ENCODE data around the gene CDH23.

Gene CDH23

DNA sequence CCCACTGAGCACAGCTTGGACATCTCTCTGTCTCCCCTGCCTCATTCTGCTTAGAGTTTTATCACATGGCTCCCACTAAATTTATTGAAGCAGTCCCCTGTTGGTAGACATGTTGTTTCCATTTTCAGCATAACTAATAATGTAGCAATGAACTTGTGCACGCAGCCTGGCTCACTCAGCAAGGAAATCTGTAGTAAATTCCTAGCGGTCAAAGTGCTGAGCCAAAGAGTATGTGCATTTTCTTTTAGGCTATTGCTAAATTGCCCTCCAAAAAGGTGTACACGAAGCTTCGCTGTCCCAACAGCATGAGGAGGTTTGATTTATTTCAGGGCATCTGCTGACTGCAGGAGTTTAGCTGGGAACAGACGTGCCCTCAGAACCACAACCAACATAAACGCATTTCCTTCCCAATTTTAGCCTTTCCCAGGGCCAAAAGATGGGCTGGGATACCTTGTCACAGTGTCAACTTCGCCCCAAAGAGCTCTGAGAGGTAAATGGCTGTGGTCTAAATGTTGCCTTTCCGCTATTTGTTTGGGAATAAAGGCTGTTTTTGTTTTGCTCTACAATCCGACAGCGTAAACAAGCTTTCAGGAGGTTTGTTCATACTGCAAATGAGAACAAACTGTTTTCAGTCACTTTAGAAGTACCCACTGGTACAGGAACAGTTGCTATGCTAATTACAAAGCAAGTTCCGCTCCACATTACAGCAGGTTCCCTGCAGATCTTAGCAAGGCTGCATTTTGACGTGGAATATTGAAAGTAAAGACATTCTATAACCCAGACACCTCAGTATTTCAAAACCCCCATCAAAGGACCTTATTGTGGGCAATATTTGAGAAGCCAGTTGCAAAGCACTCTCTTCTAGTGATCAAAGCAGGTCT, 359.8 kb downstream of the CDH23 start:
- Histone ChIP-seq H3K4me3 (ENCODE audit: low read depth, low read length) (no peak overlapping the region), H2AFZ (no peak overlapping the region), H3K27ac (peak overlapping the region; percentile 19), H3K9ac (no peak overlapping the region), H3K79me2 (peaks cover 2% of the 10 kb centered on the region), H3K4me1 (no peaks in the 10 kb centered on the region), H3K27me3 (ENCODE audit: control insufficient read depth, insufficient read depth, low read length) (no peaks in the 10 kb centered on the region), H3K9me3 (ENCODE audit: control insufficient read depth, low read length) (no peaks in the 10 kb centered on the region), H3K36me3 (ENCODE audit: control insufficient read depth, insufficient read depth, low read length) (no peaks in the 10 kb centered on the region), H3K4me2 (ENCODE audit: low read length) (no peak overlapping the region)
- no peak for TF ChIP-seq CTCF (IDR thresholded peaks at IDR 0.05)

DNA sequence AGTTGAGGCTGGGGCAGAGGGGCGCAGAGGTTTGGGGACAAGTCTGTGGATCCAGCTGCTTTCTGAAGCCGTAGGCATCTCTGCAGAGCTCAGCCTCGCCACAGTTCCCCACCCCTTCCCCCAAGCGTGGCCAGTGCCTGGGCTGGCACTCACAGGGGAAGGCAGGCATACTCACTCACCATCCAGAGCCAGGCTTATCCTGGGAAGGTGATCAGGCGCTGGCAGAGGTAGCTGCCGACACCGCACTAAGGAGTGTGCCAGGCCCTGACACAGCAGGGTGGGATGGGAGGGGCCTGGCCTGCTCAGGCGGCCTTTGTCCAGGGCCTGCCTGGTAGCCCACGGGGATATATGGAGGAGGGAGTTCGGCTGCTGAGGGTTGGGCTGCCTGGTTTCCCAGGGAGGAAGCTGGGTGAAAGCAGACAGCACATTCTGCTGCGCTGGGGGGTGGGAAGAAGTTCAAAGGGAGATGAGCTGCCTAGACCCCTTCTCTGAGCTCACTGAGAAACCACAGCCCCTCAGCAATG, 360.7 kb downstream of the CDH23 start:
- Histone ChIP-seq H3K4me1 (no peaks in the 10 kb centered on the region), H3K27ac (no peak overlapping the region), H3K9ac (no peak overlapping the region), H3K4me3 (ENCODE audit: low read depth, low read length) (no peak overlapping the region), H3K9me3 (ENCODE audit: control insufficient read depth, low read length) (no peaks in the 10 kb centered on the region), H3K4me2 (ENCODE audit: low read length) (no peak overlapping the region), H3K27me3 (ENCODE audit: control insufficient read depth, insufficient read depth, low read length) (no peaks in the 10 kb centered on the region), H3K79me2 (peaks cover 2% of the 10 kb centered on the region), H2AFZ (no peak overlapping the region), H3K36me3 (ENCODE audit: control insufficient read depth, insufficient read depth, low read length) (no peaks in the 10 kb centered on the region)
- TF ChIP-seq CTCF (IDR thresholded peaks at IDR 0.05), result no peak

GRCh38 chr10:71761105-71761511, 364.4 kb downstream of the CDH23 start:
- Histone ChIP-seq H3K36me3 (ENCODE audit: control insufficient read depth, insufficient read depth, low read length) (no peaks in the 10 kb centered on the region), H3K4me2 (ENCODE audit: low read length) (no peak overlapping the region), H3K4me3 (ENCODE audit: low read depth, low read length) (no peak overlapping the region), H2AFZ (no peak overlapping the region), H3K79me2 (no peaks in the 10 kb centered on the region), H3K9ac (no peak overlapping the region), H3K9me3 (ENCODE audit: control insufficient read depth, low read length) (no peaks in the 10 kb centered on the region), H3K27ac (no peak overlapping the region), H3K4me1 (no peaks in the 10 kb centered on the region), H3K27me3 (ENCODE audit: control insufficient read depth, insufficient read depth, low read length) (no peaks in the 10 kb centered on the region)
- no peak for TF ChIP-seq CTCF (IDR thresholded peaks at IDR 0.05)

GRCh38 chr10:71761541-71762113, 364.9 kb downstream of the CDH23 start:
- Histone ChIP-seq H3K4me1 (no peaks in the 10 kb centered on the region), H3K4me3 (ENCODE audit: low read depth, low read length) (no peak overlapping the region), H3K79me2 (no peaks in the 10 kb centered on the region), H3K36me3 (ENCODE audit: control insufficient read depth, insufficient read depth, low read length) (no peaks in the 10 kb centered on the region), H3K27me3 (ENCODE audit: control insufficient read depth, insufficient read depth, low read length) (no peaks in the 10 kb centered on the region), H3K9ac (no peak overlapping the region), H3K27ac (no peak overlapping the region), H3K9me3 (ENCODE audit: control insufficient read depth, low read length) (no peaks in the 10 kb centered on the region), H2AFZ (no peak overlapping the region), H3K4me2 (ENCODE audit: low read length) (no peak overlapping the region)
- no peak for TF ChIP-seq CTCF (IDR thresholded peaks at IDR 0.05)
